Body of pancreas (tissue), 4 donors: ENCODE data around the gene TNS3. TPM values are rescaled to one million over a fixed set of nuclear protein-coding genes. Genes with fewer than 3 reads are reported as not detected.

ENCODE experiments used
- ATAC-seq: fragments of 150-250 bp; one replicate; pipeline ENCODE4 v1.9.1; 2016
- DNase-seq, 4 donors: peaks; one replicate each; pipeline ENCODE4 v3.0.0-alpha.2; 2019
- H3K27ac ChIP-seq, 4 donors: fragments of 200-600 bp; sonication (generic); 1 replicate in 3 of 4; 2 replicates in 1 of 4; pipeline versions ENCODE4 v1.5.1 to v1.6.1; 2016 to 2019; ENCODE audit warnings: mild to moderate bottlenecking in 1 of 4, mixed read lengths in 1 of 4, moderate library complexity in 1 of 4
- H3K27me3 ChIP-seq, 2 donors: fragments of 200-600 bp; sonication (generic); one replicate each; pipeline ENCODE4 v1.6.0; 2016; ENCODE audit warnings: mild to moderate bottlenecking in 1 of 2
- H3K36me3 ChIP-seq, 2 donors: fragments of 200-600 bp; sonication (generic); replicated peaks in 1 of 2; 2 replicates each; pipeline ENCODE4 v1.5.1; 2016; ENCODE audit warnings: low read depth in 2 of 2; ENCODE audit not compliant: insufficient read depth in 1 of 2
- H3K4me1 ChIP-seq: fragments of 200-600 bp; sonication (generic); one replicate; pipeline ENCODE4 v1.6.0; 2016
- H3K4me3 ChIP-seq, 2 donors: fragments of 200-600 bp; sonication (generic); 1 replicate in 1 of 2; 2 replicates in 1 of 2; pipeline ENCODE4 v1.5.1; 2016 to 2019
- H3K9me3 ChIP-seq, 3 donors: fragments of 200-600 bp; sonication (generic); 1 replicate in 2 of 3; 2 replicates in 1 of 3; pipeline ENCODE4 v1.5.1; 2016
- CTCF ChIP-seq, 7 experiments: fragments of 450-650 bp in 4 of 7; fragments of 200-600 bp in 3 of 7; sonication (generic) in 3 of 7; IDR thresholded peaks; one replicate each; pipeline ENCODE4 v1.5.1; 2016 to 2019; ENCODE audit warnings: antibody characterized with exemption in 7 of 7
- POLR2A ChIP-seq, 3 donors: fragments of 450-650 bp; IDR thresholded peaks; one replicate each; pipeline ENCODE4 v1.6.1; 2016; ENCODE audit warnings: antibody characterized with exemption in 3 of 3, mild to moderate bottlenecking in 2 of 3
- WGBS, 2 donors: methylation state at CpG; one replicate each; pipeline ENCODE4 v1.1.5; 2017; 5-methylcytosine and 5-hydroxymethylcytosine counted together
- intact Hi-C: fragments of 100-400 bp; cut with DNase I; formaldehyde crosslinking; loops from one replicate; pipeline ENCODE4 v1.15.1; 2023
- total RNA-seq, 2 donors: library from RNA; depleted of rRNA; stranded (reverse); fragments of >200 nt; gene quantifications; one replicate each; pipeline ENCODE4 v1.1.0, GENCODE V29; 2016

Gene TNS3
- total RNA-seq, 2 donors from 2014 or later, result 100 to 265 TPM

GRCh38 chr7:47407821-47408674 lies 173.9 kb downstream of the TNS3 start:
- H3K36me3 ChIP-seq, result peaks cover 13 to 19% of the 10 kb centered on the region in 2 donors
- peaks cover 47% of the 10 kb centered on the region for H3K4me1 ChIP-seq
- peak overlapping the region in 1 of 4 donors; percentile 61 for H3K27ac ChIP-seq
- 95 to 97% methylated on average over 14 of the region's 14 CpGs for WGBS, 2 donors
- TF ChIP-seq POLR2A (IDR thresholded peaks at IDR 0.05) (no peak), CTCF (IDR thresholded peaks at IDR 0.05) (no peak)
- peak in 2 of 4 donors; percentile 4 to 15 for DNase-seq
- no peaks in the 10 kb centered on the region for H3K27me3 ChIP-seq
- intact Hi-C loops, result no loop called here
- no peaks in the 10 kb centered on the region for H3K9me3 ChIP-seq
- no peak overlapping the region for H3K4me3 ChIP-seq
- ATAC-seq, result no peak

- no peak overlapping the region for H3K4me3 ChIP-seq
These were observed 174.8 kb downstream of the TNS3 start for GRCh38 chr7:47407136-47407535.

GRCh38 chr7:47406801-47407129 lies 175.1 kb downstream of the TNS3 start:
- WGBS, 2 donors, result 24 to 42% methylated on average over 11 of the region's 11 CpGs
- Histone ChIP-seq H3K4me1 (peaks cover 50% of the 10 kb centered on the region), H3K36me3 (peaks cover 15 to 19% of the 10 kb centered on the region in 2 donors), H3K4me3 (no peak overlapping the region), H3K27ac (peak overlapping the region in 3 of 4 donors; percentile 27 to 61 (median 47)), H3K27me3 (no peaks in the 10 kb centered on the region), H3K9me3 (no peaks in the 10 kb centered on the region)
- ATAC-seq (no peak), DNase-seq (no peak)
- intact Hi-C loops, result no loop called here
- TF ChIP-seq CTCF (IDR thresholded peaks at IDR 0.05) (no peak), POLR2A (IDR thresholded peaks at IDR 0.05) (no peak)

More at GRCh38 chr7:47407136-47407535, 174.8 kb downstream of the TNS3 start:
- H3K9me3 ChIP-seq, result no peaks in the 10 kb centered on the region
- DNase-seq (peak in 2 of 4 donors; percentile 5 to 13), ATAC-seq (no peak)
- H3K27me3 ChIP-seq, result no peaks in the 10 kb centered on the region
- peaks cover 50% of the 10 kb centered on the region for H3K4me1 ChIP-seq
- 70 to 72% methylated on average over 11 to 13 of the region's 13 CpGs for WGBS, 2 donors
- intact Hi-C loops, result no loop called here
- TF ChIP-seq POLR2A (IDR thresholded peaks at IDR 0.05), result no peak
- TF ChIP-seq CTCF (IDR thresholded peaks at IDR 0.05), result no peak
- peaks cover 15 to 19% of the 10 kb centered on the region in 2 donors for H3K36me3 ChIP-seq
- H3K27ac ChIP-seq, result peak overlapping the region in 3 of 4 donors; percentile 27 to 61 (median 47)

GRCh38 chr7:47405921-47406800 lies 175.8 kb downstream of the TNS3 start:
- Histone ChIP-seq H3K36me3 (peaks cover 12 to 13% of the 10 kb centered on the region in 2 donors), H3K27me3 (no peaks in the 10 kb centered on the region), H3K4me3 (no peak overlapping the region), H3K4me1 (peaks cover 50% of the 10 kb centered on the region), H3K9me3 (no peaks in the 10 kb centered on the region), H3K27ac (peak overlapping the region; percentile 27 to 61 (median 54))
- DNase-seq, result peak; percentile 66 to 93 (median 86)
- 14 to 18% methylated on average over 12 to 13 of the region's 13 CpGs for WGBS, 2 donors
- TF ChIP-seq CTCF (IDR thresholded peaks at IDR 0.05) (no peak), POLR2A (IDR thresholded peaks at IDR 0.05) (no peak)
- peak; percentile 81 for ATAC-seq
- intact Hi-C loops, result no loop called here
